ENCODE measurements around the gene SNX6.
A peak's percentile ranks its signal among the peaks of the same experiment; 100 is the strongest.
"Not testable (repeated sequence)": the region's sequence is repeated elsewhere in the genome, so short reads cannot be mapped to it uniquely, and the experiment has no call there.

SNX6 gene

DNA sequence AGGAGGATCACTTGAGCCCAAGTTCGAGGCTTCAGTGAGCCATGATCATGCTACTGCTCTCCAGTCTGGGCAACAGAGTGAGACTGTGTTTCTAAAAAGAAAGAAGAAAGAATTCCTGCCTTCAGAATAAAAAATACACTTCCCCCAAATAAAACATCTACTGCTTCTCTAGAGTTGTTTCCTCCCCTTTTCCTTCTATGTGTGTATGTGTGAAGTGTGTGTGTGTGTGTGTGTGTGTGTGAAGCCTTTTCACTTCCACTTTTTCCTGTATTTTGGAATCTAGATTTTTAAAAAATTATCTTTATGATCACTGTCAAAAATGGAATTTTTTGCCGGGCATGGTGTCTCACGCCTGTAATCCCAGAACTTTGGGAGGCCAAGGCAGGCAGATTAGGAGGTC, 12.6 kb upstream of the SNX6 start:
- H3K27ac ChIP-seq = peak overlapping the region in 1 of 21 experiments; percentile 1
- H3K4me3 ChIP-seq = no peak overlapping the region

DNA sequence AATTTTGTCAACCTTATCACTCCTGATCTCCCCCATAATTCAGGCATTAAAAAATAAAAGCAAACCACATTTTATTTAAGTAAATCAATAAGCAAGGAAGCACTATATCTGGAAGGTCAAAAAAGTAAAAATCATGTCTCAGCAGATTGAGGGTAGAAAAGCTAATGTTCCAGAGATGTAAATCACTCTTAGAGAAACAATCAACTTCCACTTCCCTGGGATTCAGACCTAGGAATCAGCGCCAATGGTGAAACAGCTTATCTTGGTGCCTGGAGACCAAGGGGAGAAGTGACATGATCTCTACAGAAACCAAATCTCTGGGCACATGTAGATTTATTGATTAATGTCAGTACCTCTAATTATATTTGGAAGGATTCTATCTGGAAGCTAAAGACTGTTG, 10.9 kb upstream of the SNX6 start:
- Histone ChIP-seq H3K4me3 (no peak overlapping the region), H3K27ac (no peak overlapping the region)

DNA sequence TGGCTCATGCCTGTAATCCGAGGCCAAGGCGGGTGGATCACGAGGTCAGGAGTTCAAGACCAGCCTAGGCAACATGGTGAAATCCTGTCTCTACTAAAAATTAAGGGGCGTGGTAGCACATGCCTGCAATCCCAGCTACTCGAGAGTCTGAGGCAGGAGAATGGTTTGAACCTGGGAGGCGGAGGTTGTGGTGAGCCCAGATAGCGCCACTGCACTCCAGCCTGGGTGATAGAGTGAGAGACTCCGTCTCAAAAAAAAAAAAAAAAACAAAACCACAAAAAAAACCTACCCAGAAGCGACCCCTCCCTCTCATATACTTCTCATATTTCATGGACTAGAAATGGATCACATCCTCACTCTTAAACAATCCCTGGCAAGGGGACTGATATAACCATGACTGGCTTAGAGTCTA, 4.4 kb upstream of the SNX6 start:
- H3K27ac ChIP-seq, H3K4me3 ChIP-seq: not testable (repeated sequence)

DNA sequence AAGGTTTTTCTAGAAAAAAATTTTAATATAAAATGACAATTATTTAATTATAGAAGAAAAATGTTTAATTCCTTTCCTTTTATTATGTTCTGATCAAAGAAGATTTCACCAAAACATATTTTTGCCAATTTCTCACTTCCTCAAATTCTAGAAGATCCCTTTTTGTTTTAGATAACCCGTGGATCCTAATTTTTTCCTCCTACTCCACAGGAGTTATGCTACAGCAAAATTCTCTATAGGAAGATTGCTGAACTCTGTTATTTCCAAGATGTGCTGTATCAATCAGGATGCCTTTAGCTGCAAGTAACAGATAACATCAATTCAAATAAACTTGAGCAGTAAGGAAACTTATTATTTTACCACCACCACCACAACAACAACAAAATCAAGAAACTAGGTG, 3.8 kb upstream of the SNX6 start:
- no peak overlapping the region for H3K27ac ChIP-seq
- H3K4me3 ChIP-seq = no peak overlapping the region

DNA sequence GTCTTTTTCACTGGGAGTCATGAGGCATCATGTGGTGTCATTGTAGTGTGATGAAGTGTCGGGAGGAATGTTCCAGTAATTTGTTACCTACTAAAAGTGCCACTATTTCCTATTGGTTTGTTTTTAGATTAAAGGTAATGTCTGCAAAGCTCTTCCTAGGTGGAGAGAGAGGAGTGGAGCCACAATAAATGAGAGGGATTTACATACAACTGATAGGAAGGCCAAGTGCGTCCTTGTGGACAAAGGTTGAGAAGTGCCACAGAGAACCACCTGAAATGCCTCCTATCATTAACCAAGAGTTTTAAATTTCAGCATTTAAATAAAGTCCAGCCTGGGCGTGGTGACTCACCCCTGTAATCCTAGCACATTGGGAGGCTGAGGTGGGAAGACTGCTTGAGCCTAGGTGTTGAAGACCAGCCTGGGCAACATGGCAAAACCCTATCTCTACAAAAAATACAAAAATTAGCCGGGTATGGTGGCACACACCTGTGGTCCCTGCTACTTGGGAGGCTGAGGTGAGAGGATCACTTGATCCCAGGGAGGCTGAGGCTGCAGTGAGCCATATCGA, 2.5 kb upstream of the SNX6 start:
- H3K27ac ChIP-seq = no peak overlapping the region
- no peak overlapping the region for H3K4me3 ChIP-seq

DNA sequence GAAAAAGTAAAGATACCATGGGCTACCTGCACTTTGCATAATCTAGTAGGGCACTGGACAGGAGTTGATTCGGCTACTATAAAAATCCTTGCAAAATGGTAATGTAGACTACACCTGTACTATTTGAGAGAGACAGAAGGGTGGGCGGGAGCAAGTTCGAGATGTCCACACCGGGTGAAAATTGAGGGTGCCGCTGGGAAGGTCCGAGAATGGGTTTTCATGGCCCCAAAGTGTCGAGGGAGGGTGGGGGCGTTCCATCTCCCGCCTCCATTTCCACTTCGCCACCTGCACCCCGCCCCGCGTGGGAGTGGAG, 648 bp downstream of the SNX6 start:
- H3K4me3 ChIP-seq = peak overlapping the region; percentile 59 to 98 (median 92)
- H3K27ac ChIP-seq = peak overlapping the region; percentile 79 to 100 (median 96)

DNA sequence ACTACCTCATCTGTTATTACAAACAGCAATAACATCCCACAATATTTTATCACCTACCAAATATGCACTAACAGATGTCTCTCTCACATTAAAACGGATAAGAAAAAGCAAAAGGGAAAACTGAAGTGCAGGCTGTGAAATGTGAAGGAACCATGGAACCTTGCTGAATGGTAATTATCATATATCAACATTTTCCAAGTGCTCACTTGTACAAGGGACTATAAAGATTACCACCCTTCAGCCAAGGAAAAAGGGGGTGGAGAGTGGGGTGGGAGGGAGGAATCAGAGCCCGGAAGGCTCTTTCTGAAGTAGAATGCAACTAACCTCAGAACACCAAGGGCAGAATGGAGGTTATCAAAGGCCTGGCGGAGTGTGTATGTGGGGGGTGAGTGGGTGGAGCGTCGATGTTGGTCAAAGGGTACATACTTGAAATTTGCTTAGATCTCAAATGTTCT, 1.2 kb downstream of the SNX6 start:
- Histone ChIP-seq H3K4me3 (peak overlapping the region; percentile 59 to 98 (median 92)), H3K27ac (peak overlapping the region in 6 of 21 experiments; percentile 92 to 100 (median 98))

DNA sequence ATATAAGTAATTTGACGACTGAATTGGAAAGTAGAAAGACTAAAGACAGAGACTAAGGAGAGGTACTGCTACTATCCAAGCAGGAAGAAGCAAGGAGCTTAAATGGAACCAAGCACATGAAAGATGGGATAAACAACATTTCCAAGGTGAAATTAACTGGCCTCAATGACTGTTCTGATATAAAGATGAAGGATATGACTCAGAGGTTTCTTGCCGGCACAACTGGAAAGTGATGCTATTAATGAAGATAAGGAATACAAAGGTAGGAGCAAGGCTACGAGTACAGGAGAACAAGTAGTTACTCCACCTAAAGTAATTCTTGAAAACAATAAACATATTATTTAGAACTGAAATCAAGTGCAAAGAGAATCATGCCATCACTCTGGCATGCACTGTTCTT, 6.4 kb downstream of the SNX6 start:
- no peak overlapping the region for H3K27ac ChIP-seq
- H3K4me3 ChIP-seq = no peak overlapping the region

DNA sequence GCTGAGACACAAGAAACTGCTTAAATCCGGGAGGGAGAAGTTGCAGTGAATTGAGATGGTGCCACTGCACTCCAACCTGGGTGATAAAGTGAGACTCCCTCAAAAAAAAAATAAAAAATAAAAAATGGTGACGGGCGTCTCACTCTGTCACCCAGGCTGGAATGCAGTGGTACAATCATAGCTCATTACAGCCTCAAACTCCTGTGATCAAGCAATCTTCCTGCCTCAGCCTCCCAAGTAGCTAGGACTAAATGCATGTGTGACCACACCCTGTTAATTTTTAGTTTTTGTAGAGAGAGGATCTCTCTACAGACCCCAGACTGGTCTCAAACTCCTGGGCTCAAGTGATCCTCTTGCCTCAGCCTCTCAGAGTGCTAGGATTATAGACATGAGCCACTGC, 9.1 kb downstream of the SNX6 start:
- Histone ChIP-seq H3K4me3 (no peak overlapping the region), H3K27ac (no peak overlapping the region)

DNA sequence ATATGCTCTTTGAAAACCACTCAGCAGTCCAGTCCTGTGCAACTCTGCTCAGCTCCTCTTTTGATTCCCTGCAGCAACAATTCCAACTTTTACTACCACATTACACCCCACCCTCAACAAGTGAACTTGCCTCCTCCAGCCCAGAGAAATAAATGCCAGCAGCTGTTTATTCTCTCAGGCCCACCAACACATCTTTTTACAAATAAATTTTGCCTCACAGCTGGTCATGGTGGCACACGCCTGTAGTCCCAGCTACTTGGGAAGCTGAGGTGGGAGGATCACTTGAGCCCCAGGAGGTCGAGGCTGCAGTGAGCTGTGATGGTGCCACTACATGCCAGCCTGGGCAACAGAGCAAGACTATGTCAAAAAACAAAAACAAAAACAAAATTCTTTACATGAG, 9.8 kb downstream of the SNX6 start:
- H3K4me3 ChIP-seq = no peak overlapping the region
- peak overlapping the region in 1 of 21 experiments; percentile 41 for H3K27ac ChIP-seq

DNA sequence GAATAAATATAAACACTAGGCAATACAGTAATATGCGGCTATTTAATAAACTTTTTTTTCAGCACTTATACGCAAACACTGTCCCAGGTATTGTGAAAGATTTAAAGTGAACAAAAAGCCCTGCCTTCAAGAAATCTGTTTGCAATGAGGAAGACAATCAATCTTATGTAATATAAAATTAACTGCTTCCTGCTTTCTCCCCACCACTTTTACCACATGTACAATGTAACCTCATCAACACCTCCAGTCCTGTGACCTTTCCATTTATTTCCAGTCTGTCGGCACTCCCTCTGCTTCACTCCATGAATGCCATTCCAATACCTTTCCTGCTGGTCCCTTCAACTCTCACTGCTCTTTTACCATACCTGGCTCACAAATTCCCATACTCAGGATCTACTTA, 10.5 kb downstream of the SNX6 start:
- H3K27ac ChIP-seq = no peak overlapping the region
- H3K4me3 ChIP-seq = no peak overlapping the region

DNA sequence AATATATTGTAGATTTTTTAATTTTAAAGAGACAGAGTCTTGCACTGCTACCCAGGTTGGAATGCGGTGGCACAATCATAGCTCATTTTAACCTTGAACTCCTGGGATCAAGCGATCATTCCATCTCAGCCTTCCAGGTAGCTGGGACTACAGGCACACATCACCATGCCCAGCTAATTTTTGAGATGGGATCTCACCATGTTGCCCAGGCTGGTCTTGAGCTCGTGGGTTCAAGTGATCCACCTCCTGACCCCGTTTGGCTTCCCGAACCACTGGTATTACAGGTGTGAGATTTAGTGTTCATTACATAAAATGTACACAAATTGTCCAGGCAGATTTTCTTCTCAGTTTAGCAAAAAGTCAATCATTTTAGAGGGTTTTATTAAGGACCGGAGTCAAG, 13.6 kb downstream of the SNX6 start:
- no peak overlapping the region for H3K4me3 ChIP-seq
- H3K27ac ChIP-seq = no peak overlapping the region

DNA sequence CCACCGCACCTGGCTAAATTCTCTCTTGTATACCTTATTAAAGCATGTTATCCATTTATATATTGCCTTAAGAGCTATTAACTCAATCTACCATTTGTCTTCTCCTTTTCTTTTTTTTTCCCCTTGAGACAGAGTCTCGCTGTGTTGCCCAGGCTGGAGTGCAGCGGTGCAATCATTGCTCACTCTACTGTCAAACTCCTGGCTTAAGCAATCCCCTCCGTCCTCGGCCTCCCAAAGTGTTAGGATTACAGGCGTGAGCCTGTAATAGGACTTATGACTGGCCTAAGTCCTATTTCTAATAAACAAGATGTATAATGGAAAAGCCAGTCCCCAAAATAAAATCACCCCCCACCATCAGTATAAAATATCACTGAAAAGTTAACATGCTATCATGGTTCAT, 14.4 kb downstream of the SNX6 start:
- no peak overlapping the region for H3K4me3 ChIP-seq
- H3K27ac ChIP-seq = no peak overlapping the region

DNA sequence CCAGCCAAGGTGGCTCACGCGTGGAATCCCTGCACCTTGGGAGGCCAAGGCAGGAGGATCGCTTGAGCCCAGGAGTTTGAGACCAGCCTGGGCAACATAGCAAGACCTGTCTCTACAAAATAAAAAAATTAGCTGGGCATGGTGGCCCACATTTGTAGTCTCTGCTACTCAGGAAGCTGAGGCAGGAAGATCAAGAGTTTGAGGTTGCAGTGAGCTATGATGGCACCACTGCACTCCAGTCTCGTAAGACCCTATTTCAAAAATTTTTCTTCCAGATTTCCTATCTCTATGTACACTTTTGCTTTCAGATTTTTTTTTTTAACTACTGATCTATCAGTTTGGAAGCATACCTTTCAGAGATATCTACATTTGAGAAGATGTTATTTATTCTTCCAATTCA, 15.3 kb downstream of the SNX6 start:
- Histone ChIP-seq H3K4me3 (no peak overlapping the region), H3K27ac (no peak overlapping the region)

DNA sequence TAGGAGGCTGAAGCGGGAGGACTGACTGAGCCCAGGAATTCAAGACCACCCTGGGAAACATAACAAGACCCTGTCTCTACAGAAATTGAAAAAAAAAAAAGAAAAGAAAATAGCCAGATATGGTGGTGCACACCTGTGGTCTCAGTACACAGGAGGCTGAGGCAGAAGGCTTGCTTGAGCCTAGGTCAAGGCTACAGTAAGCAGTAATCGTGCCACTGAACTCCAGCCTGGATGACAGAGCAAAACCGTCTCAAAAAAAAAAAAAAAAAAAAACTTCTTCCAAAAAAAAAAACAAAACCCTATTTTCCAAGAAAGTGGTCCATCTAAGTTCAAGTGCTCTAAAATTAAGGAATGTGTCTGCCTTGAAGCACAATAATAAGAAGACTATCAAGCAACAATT, 19.8 kb downstream of the SNX6 start:
- H3K27ac ChIP-seq = no peak overlapping the region
- H3K4me3 ChIP-seq = no peak overlapping the region

DNA sequence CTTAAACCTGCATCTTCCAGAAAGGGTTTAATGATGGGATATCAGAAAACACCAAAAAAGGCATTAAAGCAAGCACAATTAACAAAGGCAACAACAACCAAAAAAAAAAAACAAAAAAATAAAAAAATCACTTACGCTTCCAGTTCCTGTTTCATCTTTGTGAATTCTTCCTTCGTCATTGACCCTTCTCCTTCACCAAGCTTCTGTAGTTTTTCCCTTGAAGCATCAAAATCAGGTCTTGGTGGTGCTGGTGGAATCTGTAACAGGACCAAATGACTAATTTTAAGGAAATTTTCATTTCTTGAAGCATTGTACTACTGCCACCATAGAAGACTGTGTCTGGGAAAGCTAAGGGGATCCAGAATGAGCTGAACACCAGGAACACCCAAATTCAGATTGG, 24.5 kb downstream of the SNX6 start:
- no peak overlapping the region for H3K4me3 ChIP-seq
- H3K27ac ChIP-seq = peak overlapping the region in 3 of 21 experiments; percentile 20 to 44 (median 33)

DNA sequence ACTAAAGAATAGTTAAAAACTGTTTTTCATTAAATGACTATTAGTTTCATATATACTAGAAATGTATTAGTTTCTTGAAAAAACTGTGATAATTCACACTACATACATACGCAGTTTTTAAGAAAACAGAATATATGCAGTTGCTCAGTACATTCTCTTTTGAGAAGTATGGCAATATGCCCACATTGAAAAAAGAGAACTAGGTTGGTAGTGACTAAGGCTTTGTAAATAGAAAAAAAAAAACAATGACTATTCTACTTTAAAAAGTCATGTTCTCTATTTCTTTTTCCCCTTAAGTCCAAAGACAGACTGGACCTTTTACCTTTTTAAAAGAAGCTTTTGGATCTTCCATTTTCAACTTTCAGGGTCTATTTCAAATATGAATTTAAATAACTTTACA, 25.0 kb downstream of the SNX6 start:
- no peak overlapping the region for H3K4me3 ChIP-seq
- H3K27ac ChIP-seq = peak overlapping the region in 3 of 21 experiments; percentile 33 to 44 (median 43)

DNA sequence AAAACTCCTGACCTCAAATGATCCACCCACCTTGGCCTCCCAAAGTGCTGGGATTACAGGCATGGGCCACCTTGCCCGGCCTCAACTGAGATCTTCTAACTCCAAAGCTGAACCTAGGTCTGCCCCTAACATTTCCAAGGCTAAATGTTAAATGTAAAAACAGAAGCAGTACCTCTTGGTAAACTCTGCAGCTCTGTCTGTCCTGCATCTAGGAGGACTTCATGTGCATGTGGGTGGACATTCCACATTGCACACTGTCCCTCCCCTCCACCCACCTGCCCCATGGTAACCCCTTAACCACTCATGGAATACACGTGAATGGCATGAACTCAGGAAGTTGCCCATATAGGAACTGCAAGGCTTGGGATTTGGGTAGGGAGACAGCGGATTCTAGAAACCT, 33.1 kb downstream of the SNX6 start:
- Histone ChIP-seq H3K27ac (no peak overlapping the region), H3K4me3 (no peak overlapping the region)

DNA sequence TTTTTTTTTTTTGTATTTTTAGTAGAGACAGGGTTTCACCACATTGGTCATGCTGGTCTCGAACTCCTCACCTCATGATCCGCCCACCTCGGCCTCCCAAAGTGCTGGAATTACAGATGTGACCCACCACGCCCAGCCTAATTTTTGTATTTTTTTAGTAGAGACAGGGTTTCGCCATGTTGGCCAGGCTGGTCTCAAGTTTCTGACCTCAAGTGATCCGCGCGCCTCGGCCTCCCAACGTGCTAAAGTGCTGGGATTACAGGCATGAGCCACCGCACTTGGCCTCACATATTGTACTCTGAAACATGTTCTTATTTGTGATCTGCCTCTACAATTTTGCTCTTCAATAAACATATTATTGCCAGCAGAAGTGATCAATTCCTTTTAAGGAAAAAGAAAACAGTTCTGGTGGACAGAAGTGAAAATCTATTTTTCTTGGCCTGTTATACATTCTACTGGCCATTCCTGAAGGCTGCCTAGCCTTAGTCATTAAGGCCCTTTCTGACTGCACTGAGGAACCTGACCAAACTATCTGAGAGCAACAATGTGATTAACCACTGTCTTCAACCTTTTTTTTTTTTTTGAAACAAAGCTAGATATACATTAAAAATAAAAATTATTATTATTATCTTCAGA, 36.1 kb downstream of the SNX6 start:
- Histone ChIP-seq H3K4me3 (no peak overlapping the region), H3K27ac (no peak overlapping the region)

DNA sequence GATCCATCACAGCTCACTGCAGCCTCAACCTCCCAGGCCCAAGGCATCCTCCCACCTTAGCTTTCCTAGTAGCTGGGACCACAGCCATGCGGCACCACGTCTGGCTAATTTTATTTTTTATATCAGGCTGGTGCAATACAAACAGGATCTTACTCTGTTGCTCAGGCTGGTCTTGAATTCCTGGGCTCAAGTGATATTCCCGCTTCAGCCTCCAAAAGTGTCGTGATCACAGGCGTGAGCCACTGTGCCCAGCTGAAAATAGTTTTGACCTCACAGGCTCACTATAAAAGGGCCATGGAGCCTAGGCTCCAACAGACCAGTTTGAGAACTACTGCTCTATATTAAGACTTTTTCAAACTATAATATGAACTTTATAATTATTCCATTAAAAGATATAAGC, 37.3 kb downstream of the SNX6 start:
- H3K27ac ChIP-seq = no peak overlapping the region
- no peak overlapping the region for H3K4me3 ChIP-seq

DNA sequence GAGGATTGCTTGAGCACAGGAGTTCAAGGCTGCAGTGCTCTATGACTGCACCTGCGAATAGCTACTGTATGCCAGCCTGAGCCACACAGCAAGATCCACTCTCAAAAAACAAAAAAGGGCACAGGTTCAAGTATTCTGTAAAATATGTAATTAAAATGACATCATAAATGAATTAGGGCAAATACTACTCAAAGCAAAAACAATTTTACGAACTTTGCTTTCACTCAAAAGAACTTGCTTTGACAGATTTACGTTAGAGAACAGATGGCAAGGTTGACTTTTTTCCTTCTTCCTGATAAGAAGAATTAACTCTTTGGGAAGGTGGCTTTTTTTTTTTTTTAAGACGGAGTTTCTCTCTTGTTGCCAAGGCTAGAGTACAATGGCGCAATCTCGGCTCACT, 46.4 kb downstream of the SNX6 start:
- H3K4me3 ChIP-seq = no peak overlapping the region

DNA sequence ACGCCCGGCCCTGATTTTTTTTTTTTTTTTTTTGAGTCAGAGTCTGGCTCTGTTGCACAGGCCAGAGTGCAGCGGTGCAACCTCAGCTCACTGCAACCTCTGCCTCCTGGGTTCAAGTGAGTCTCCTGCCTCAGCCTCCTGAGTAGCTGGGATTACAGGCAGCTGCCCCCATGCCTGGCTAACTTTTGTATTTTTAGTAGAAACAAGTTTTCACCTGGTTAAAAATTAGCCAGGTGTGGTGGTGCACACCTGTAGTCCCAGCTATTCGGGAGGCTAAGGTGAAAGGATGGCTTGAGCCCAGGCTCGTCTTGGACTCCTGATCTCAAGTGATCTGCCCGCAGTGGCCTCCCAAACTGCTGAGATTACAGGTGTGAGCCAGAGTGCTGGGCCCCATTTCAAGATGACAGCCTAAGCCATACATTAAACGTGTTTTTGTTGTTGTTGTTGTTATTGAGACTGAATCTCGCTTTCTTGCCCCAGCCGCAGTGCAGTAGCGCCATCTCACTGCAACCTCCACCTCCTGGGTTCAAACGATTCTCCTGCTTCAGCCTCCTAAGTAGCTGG, 47.7 kb downstream of the SNX6 start:
- H3K27ac ChIP-seq = no peak overlapping the region
- H3K4me3 ChIP-seq = no peak overlapping the region

More for the DNA sequence above, 46.4 kb downstream of the SNX6 start:
- H3K27ac ChIP-seq = no peak overlapping the region

Data from skin epidermis (tissue), 12 donors.